SK-N-SH treated with all-trans-retinoic acid at 6 μM for 48 hours (cell line): ENCODE results near the gene EML2.

ENCODE experiments used
- ARNTL ChIP-seq: fragments of 450-650 bp; formaldehyde crosslinking; IDR thresholded peaks from 2 replicates; pipeline ENCODE4 v1.5.0; 2020; ENCODE audit warnings: low read depth, mild to moderate bottlenecking, moderate library complexity, borderline replicate concordance
- CREB5 ChIP-seq: fragments of 250-450 bp; sonication (Bioruptor Pico); IDR thresholded peaks from 2 replicates; pipeline ENCODE4 v1.5.1; 2020; ENCODE audit warnings: low read depth, mild to moderate bottlenecking, moderate library complexity
- PATZ1 ChIP-seq: fragments of 250-450 bp; sonication (Bioruptor Pico); IDR thresholded peaks from 2 replicates; pipeline ENCODE4 v1.8.0; 2020; ENCODE audit warnings: mild to moderate bottlenecking, moderate library complexity, borderline replicate concordance
- PPARA ChIP-seq: fragments of 250-450 bp; sonication (Bioruptor Pico); IDR thresholded peaks from 2 replicates; pipeline ENCODE4 v1.5.0; 2020; ENCODE audit warnings: mild to moderate bottlenecking, borderline replicate concordance
- RARB ChIP-seq: fragments of 250-450 bp; sonication (Bioruptor Pico); IDR thresholded peaks from 2 replicates; pipeline ENCODE4 v1.8.0; 2021; ENCODE audit warnings: mild to moderate bottlenecking, moderate library complexity
- TCF4 ChIP-seq: fragments of 250-450 bp; sonication (Bioruptor Pico); IDR thresholded peaks from 2 replicates; pipeline ENCODE4 v1.8.0; 2021; ENCODE audit warnings: mild to moderate bottlenecking, moderate library complexity, borderline replicate concordance
- ZFP3 ChIP-seq: fragments of 250-450 bp; sonication (Bioruptor Pico); IDR thresholded peaks from 2 replicates; pipeline ENCODE4 v1.5.0; 2020; ENCODE audit warnings: mild to moderate bottlenecking, moderate library complexity
- ZFP30 ChIP-seq: fragments of 450-650 bp; formaldehyde crosslinking; IDR thresholded peaks from 2 replicates; pipeline ENCODE4 v1.5.0; 2022; ENCODE audit warnings: mild to moderate bottlenecking, moderate library complexity
- ZNF565 ChIP-seq: fragments of 450-650 bp; formaldehyde crosslinking; conservative IDR thresholded peaks from 2 replicates; pipeline ENCODE4 v1.5.0; 2020; ENCODE audit warnings: low read depth, mild to moderate bottlenecking, moderate library complexity
- ZNF70 ChIP-seq: fragments of 450-650 bp; formaldehyde crosslinking; IDR thresholded peaks from 2 replicates; pipeline ENCODE4 v1.5.0; 2020; ENCODE audit warnings: mild to moderate bottlenecking, moderate library complexity
- ZNF8 ChIP-seq: fragments of 450-650 bp; formaldehyde crosslinking; IDR thresholded peaks from 2 replicates; pipeline ENCODE4 v1.5.0; 2020; ENCODE audit warnings: mild to moderate bottlenecking, moderate library complexity
- TF ChIP-seq, protein P1 (sequence below): fragments of 250-450 bp; sonication (Bioruptor Pico); IDR thresholded peaks from 2 replicates; pipeline ENCODE4 v1.5.0; 2020; ENCODE audit warnings: mild to moderate bottlenecking, moderate library complexity

GRCh38 chr19:45568732-45569131 lies 70.5 kb downstream of the EML2 start:
- no peak for TF ChIP-seq ARNTL (CRISPR knock-in tag)
- TF ChIP-seq ZFP3 (CRISPR knock-in tag) = no peak
- no peak for TF ChIP-seq ZNF8 (CRISPR knock-in tag)
- no peak for TF ChIP-seq CREB5 (CRISPR knock-in tag)
- TF ChIP-seq PATZ1 (CRISPR knock-in tag) = no peak
- TF ChIP-seq, protein P1, sequence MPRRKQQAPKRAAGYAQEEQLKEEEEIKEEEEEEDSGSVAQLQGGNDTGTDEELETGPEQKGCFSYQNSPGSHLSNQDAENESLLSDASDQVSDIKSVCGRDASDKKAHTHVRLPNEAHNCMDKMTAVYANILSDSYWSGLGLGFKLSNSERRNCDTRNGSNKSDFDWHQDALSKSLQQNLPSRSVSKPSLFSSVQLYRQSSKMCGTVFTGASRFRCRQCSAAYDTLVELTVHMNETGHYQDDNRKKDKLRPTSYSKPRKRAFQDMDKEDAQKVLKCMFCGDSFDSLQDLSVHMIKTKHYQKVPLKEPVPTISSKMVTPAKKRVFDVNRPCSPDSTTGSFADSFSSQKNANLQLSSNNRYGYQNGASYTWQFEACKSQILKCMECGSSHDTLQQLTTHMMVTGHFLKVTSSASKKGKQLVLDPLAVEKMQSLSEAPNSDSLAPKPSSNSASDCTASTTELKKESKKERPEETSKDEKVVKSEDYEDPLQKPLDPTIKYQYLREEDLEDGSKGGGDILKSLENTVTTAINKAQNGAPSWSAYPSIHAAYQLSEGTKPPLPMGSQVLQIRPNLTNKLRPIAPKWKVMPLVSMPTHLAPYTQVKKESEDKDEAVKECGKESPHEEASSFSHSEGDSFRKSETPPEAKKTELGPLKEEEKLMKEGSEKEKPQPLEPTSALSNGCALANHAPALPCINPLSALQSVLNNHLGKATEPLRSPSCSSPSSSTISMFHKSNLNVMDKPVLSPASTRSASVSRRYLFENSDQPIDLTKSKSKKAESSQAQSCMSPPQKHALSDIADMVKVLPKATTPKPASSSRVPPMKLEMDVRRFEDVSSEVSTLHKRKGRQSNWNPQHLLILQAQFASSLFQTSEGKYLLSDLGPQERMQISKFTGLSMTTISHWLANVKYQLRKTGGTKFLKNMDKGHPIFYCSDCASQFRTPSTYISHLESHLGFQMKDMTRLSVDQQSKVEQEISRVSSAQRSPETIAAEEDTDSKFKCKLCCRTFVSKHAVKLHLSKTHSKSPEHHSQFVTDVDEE (CRISPR knock-in tag) = no peak
- TF ChIP-seq TCF4 = no peak
- no peak for TF ChIP-seq ZNF70 (CRISPR knock-in tag)
- TF ChIP-seq PPARA (CRISPR knock-in tag) = no peak
- no peak for TF ChIP-seq ZFP30 (CRISPR knock-in tag)
- no peak for TF ChIP-seq ZNF565 (CRISPR knock-in tag)
- TF ChIP-seq RARB (CRISPR knock-in tag) = no peak
